OCI-LY1 (cell line): ENCODE measurements around the gene HOXC13.

Experiments used
- H2AFZ ChIP-seq: fragments of 200-600 bp; sonication (generic), shearing (Covaris generic); 2 replicates; pipeline ENCODE4 v1.6.0; 2014; ENCODE audit warnings: antibody characterized with exemption, mild to moderate bottlenecking, low read length
- H3F3A ChIP-seq: fragments of 200-600 bp; sonication (generic), shearing (Covaris generic); 2 replicates; pipeline ENCODE4 v1.6.0; 2014; ENCODE audit warnings: mild to moderate bottlenecking, antibody characterized with exemption, low read length, moderate library complexity; ENCODE audit not compliant: insufficient read depth
- H3K27ac ChIP-seq: fragments of 200-600 bp; sonication (generic); 2 replicates; pipeline ENCODE4 v1.5.1; 2014; ENCODE audit warnings: low read length, mixed run types, mild to moderate bottlenecking, low read depth; ENCODE audit not compliant: poor library complexity, severe bottlenecking
- H3K27me3 ChIP-seq: fragments of 200-600 bp; sonication (generic); 2 replicates; pipeline ENCODE4 v1.6.0; 2014; ENCODE audit warnings: antibody characterized with exemption, mild to moderate bottlenecking, low read length, moderate library complexity; ENCODE audit not compliant: insufficient read depth
- H3K36me3 ChIP-seq: fragments of 200-600 bp; sonication (generic); 2 replicates; pipeline ENCODE4 v1.6.1; 2014; ENCODE audit warnings: mild to moderate bottlenecking, antibody characterized with exemption, low read length, moderate library complexity, mixed read lengths; ENCODE audit not compliant: insufficient read depth
- H3K4me1 ChIP-seq: fragments of 200-600 bp; sonication (generic); 2 replicates; pipeline ENCODE4 v1.5.1; 2014; ENCODE audit warnings: mild to moderate bottlenecking, low read length, moderate library complexity; ENCODE audit not compliant: insufficient read depth, severe bottlenecking
- H3K4me2 ChIP-seq: fragments of 200-600 bp; sonication (generic), shearing (Covaris generic); 2 replicates; pipeline ENCODE4 v1.6.1; 2014; ENCODE audit warnings: low read length
- H3K4me3 ChIP-seq: fragments of 200-600 bp; sonication (generic); 2 replicates; pipeline ENCODE4 v1.5.1; 2014; ENCODE audit warnings: low read length, low read depth, mild to moderate bottlenecking, mixed read lengths; ENCODE audit not compliant: poor library complexity, severe bottlenecking
- H3K79me2 ChIP-seq: fragments of 200-600 bp; shearing (Covaris generic); 2 replicates; pipeline ENCODE4 v1.6.1; 2016; ENCODE audit warnings: mixed run types, low read length, mixed read lengths; ENCODE audit not compliant: insufficient read depth
- H3K9ac ChIP-seq: fragments of 200-600 bp; sonication (generic), shearing (Covaris generic); 2 replicates; pipeline ENCODE4 v1.6.1; 2014; ENCODE audit warnings: mild to moderate bottlenecking, low read length, mixed read lengths
- H3K9me2 ChIP-seq: fragments of 200-600 bp; sonication (generic), shearing (Covaris generic); 2 replicates; pipeline ENCODE4 v1.6.1; 2014; ENCODE audit warnings: low read depth, mild to moderate bottlenecking, low read length, mixed read lengths
- H3K9me3 ChIP-seq: fragments of 200-600 bp; shearing (Covaris generic); 2 replicates; pipeline ENCODE4 v1.6.1; 2014; ENCODE audit warnings: low read length, mixed read lengths
- H4K20me1 ChIP-seq: fragments of 200-600 bp; sonication (generic), shearing (Covaris generic); 2 replicates; pipeline ENCODE4 v1.6.0; 2016; ENCODE audit warnings: mild to moderate bottlenecking, low read length; ENCODE audit not compliant: insufficient read depth
- EZH2 ChIP-seq: fragments of 200-600 bp; sonication (generic), shearing (Covaris generic); IDR thresholded peaks from 2 replicates; pipeline ENCODE4 v1.8.0; 2017; ENCODE audit warnings: borderline replicate concordance, mixed run types, mild to moderate bottlenecking, antibody characterized with exemption, low read length, moderate library complexity, mixed read lengths
- TF ChIP-seq, protein P1 (sequence below): fragments of 200-600 bp; sonication (generic), shearing (Covaris generic); IDR thresholded peaks from 2 replicates; pipeline ENCODE4 v1.5.1; 2017; ENCODE audit warnings: mild to moderate bottlenecking, antibody characterized with exemption, low read length, moderate library complexity, mixed read lengths

Gene HOXC13

DNA sequence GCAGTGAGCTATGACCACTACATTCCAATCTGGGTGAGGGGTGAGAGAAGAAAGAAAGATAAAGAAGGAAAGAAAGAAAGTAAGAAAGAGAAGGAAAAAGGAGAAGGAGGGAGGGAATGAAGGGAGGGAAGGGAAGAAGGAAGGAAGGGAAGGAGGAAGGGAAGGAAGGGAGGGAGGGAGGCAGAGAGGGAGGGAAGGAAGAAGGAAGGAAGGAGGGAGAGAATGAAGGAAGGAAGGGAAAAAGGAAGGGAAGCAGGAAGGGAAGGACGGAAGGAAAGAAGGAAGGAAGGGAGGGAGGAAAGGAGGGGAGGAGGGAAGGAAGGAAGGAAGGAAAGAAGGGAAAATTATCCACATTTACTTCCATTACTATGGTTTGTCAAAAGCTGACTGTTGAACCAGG, 39.4 kb upstream of the HOXC13 start:
- no peak for TF ChIP-seq EZH2
- TF ChIP-seq, protein P1, sequence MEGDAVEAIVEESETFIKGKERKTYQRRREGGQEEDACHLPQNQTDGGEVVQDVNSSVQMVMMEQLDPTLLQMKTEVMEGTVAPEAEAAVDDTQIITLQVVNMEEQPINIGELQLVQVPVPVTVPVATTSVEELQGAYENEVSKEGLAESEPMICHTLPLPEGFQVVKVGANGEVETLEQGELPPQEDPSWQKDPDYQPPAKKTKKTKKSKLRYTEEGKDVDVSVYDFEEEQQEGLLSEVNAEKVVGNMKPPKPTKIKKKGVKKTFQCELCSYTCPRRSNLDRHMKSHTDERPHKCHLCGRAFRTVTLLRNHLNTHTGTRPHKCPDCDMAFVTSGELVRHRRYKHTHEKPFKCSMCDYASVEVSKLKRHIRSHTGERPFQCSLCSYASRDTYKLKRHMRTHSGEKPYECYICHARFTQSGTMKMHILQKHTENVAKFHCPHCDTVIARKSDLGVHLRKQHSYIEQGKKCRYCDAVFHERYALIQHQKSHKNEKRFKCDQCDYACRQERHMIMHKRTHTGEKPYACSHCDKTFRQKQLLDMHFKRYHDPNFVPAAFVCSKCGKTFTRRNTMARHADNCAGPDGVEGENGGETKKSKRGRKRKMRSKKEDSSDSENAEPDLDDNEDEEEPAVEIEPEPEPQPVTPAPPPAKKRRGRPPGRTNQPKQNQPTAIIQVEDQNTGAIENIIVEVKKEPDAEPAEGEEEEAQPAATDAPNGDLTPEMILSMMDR, result no peak
- no peak overlapping the region for H3K4me2 ChIP-seq
- H2AFZ ChIP-seq, result no peak overlapping the region
- no peaks in the 10 kb centered on the region for H3K9me3 ChIP-seq
- H4K20me1 ChIP-seq, result no peaks in the 10 kb centered on the region
- no peaks in the 10 kb centered on the region for H3K9me2 ChIP-seq
- H3K4me3 ChIP-seq, result no peak overlapping the region
- H3K4me1 ChIP-seq, result no peaks in the 10 kb centered on the region
- H3K27ac ChIP-seq, result no peak overlapping the region
- no peak overlapping the region for H3K9ac ChIP-seq
- H3K36me3 ChIP-seq, result no peaks in the 10 kb centered on the region
- no peaks in the 10 kb centered on the region; the same call in 1 of the 2 replicates for H3K27me3 ChIP-seq
- no peaks in the 10 kb centered on the region for H3F3A ChIP-seq
- no peaks in the 10 kb centered on the region for H3K79me2 ChIP-seq

DNA sequence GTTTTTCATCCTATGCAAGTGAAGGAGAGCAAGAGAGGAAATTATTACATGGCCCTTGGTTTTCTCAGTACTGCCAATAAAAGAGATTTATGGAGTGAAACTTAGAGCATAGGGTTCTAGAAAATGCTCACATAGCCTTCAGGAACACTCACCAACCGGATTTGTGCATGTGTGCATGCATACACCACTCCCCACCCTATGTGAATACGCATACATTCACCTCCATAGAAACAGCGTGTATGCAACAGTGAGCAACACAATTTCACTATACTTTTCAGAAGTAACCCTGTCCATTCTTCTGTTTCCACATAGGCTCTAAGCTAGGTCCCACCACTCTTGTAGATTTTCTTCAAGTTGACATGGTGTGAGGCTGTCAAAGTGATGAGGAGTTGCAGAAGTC, 31.5 kb upstream of the HOXC13 start:
- Histone ChIP-seq H3K9me3 (no peaks in the 10 kb centered on the region), H3K27me3 (no peaks in the 10 kb centered on the region), H3K9ac (no peak overlapping the region), H4K20me1 (no peaks in the 10 kb centered on the region), H3K4me2 (no peak overlapping the region), H3K9me2 (no peaks in the 10 kb centered on the region), H3K4me1 (no peaks in the 10 kb centered on the region), H3K36me3 (no peaks in the 10 kb centered on the region), H3K27ac (no peak overlapping the region), H3K79me2 (no peaks in the 10 kb centered on the region), H3K4me3 (no peak overlapping the region), H2AFZ (no peak overlapping the region), H3F3A (no peaks in the 10 kb centered on the region)
- TF ChIP-seq, protein P1, result no peak
- no peak for TF ChIP-seq EZH2

DNA sequence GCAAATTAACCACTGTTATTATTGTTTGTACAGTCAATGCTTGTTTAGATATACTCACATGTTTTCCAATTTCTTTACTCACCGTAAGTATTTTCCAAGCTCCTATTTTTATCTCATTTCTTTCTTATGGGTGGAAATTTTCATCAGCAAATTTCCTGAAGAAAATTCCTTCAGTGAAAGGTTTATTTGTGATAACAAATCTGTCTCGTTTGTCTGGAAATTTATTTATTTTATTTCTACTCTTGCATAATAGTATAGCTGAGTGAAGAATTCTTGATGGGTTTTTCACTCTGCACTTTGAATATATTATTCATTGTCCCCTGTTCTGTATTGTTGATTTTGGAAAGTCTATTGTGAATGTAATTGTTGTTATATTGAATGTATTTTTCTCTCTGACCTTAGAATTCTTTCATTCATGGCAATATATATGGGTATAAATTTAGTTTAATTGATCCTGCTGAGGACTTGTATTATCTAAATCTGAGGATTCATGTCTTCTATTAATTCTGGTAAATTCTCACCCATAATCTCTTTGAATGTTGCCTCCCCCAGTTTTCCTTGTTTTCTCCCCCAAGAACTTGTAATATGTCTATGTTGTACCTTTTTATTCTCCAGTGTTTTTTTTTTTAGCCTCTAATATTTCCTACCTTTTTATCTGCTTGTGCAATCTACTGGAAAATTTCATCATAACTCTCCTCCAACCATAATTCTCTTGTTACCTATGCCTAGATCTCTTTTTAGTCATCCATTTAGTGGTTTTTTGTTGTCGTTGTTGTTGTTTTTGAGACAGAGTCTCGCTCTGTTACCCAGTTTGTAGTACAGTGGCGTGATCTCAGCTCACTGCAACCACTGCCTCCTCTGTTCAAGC, 21.6 kb upstream of the HOXC13 start:
- Histone ChIP-seq H3F3A (no peaks in the 10 kb centered on the region), H3K4me2 (no peak overlapping the region), H3K4me3 (no peak overlapping the region), H3K79me2 (no peaks in the 10 kb centered on the region), H4K20me1 (no peaks in the 10 kb centered on the region), H3K27me3 (no peaks in the 10 kb centered on the region), H3K27ac (no peak overlapping the region), H3K4me1 (no peaks in the 10 kb centered on the region), H3K9me2 (no peaks in the 10 kb centered on the region), H2AFZ (no peak overlapping the region), H3K9ac (no peak overlapping the region), H3K36me3 (no peaks in the 10 kb centered on the region), H3K9me3 (no peaks in the 10 kb centered on the region)
- TF ChIP-seq EZH2, result no peak
- TF ChIP-seq, protein P1, result no peak
